ENCODE measurements around the gene LMOD3. TPM values are rescaled to one million over a fixed set of nuclear protein-coding genes. Genes with fewer than 3 reads are reported as not detected.
A peak's percentile ranks its signal among the peaks of the same experiment; 100 is the strongest.

LMOD3 gene
- polyA plus RNA-seq, 1 donor (not counting 4 experiments of a cell fraction or from before 2014, with no cell fraction given) = not detected

GRCh38 chr3:69142090-69142489 is 19.7 kb upstream of the LMOD3 start:
- H3K4me3 ChIP-seq (ENCODE audit: control insufficient read depth in 2 of 3, extremely low read depth in 1 of 3, insufficient read depth in 2 of 3, low read depth in 1 of 3, low read length in 3 of 3) = no peak overlapping the region
- no peaks in the 10 kb centered on the region for H3K9me1 ChIP-seq (ENCODE audit: control insufficient read depth, extremely low read depth, insufficient read depth, low read length)
- no peaks in the 10 kb centered on the region for H3K9me3 ChIP-seq (ENCODE audit: control insufficient read depth, low read depth, low read length)
- H3K4me1 ChIP-seq (ENCODE audit: control insufficient read depth, extremely low read depth, insufficient read depth, low read length) = peaks cover 8% of the 10 kb centered on the region
- H3K27ac ChIP-seq (ENCODE audit: control insufficient read depth, insufficient read depth, low read length) = no peak overlapping the region
- H3K4me2 ChIP-seq (ENCODE audit: control insufficient read depth, extremely low read depth, insufficient read depth, low read depth, low read length) = no peak overlapping the region
- no peak for DNase-seq (ENCODE audit: low read depth, low spot score)
- peak overlapping the region; percentile 10 for H2AFZ ChIP-seq (ENCODE audit: control insufficient read depth, low read length)
- no peak for FAIRE-seq
- dilution Hi-C loops (cut with MboI; ENCODE audit: extremely low pct_ligation_motif_present, low sequenced_read_pairs) = no loop called here
- no peaks in the 10 kb centered on the region for H3K79me2 ChIP-seq (ENCODE audit: control insufficient read depth, insufficient read depth, low read length)
- H3K9ac ChIP-seq (ENCODE audit: control insufficient read depth, extremely low read depth, insufficient read depth, low read length) = no peak overlapping the region
- no peaks in the 10 kb centered on the region for H3K36me3 ChIP-seq (ENCODE audit: control insufficient read depth in 2 of 2, extremely low read depth in 1 of 2, insufficient read depth in 2 of 2, low read length in 2 of 2)
- no peaks in the 10 kb centered on the region for H4K20me1 ChIP-seq (ENCODE audit: control insufficient read depth, extremely low read depth, insufficient read depth, low read length)
- H3K27me3 ChIP-seq (ENCODE audit: control insufficient read depth, extremely low read depth, insufficient read depth, low read length) = peaks cover 4% of the 10 kb centered on the region
- TF ChIP-seq CTCF (optimal IDR thresholded peaks at IDR 0.05 in 1 of 3, IDR thresholded peaks at IDR 0.05 in 1 of 3, conservative IDR thresholded peaks at IDR 0.05 in 1 of 3; ENCODE audit: extremely low read depth in 1 of 3, insufficient read depth in 2 of 3, low read length in 3 of 3) (no peak), EZH2 (IDR thresholded peaks at IDR 0.05; ENCODE audit: low read length) (no peak)

- no peaks in the 10 kb centered on the region for H3K9me3 ChIP-seq (ENCODE audit: control insufficient read depth, low read depth, low read length)
- FAIRE-seq = peak; percentile 17
- H3K4me2 ChIP-seq (ENCODE audit: control insufficient read depth, extremely low read depth, insufficient read depth, low read depth, low read length) = no peak overlapping the region
- H2AFZ ChIP-seq (ENCODE audit: control insufficient read depth, low read length) = no peak overlapping the region
- peaks cover 8% of the 10 kb centered on the region for H3K4me1 ChIP-seq (ENCODE audit: control insufficient read depth, extremely low read depth, insufficient read depth, low read length)
- H4K20me1 ChIP-seq (ENCODE audit: control insufficient read depth, extremely low read depth, insufficient read depth, low read length) = no peaks in the 10 kb centered on the region
- DNase-seq (ENCODE audit: low read depth, low spot score) = no peak
- no peak for TF ChIP-seq EZH2 (IDR thresholded peaks at IDR 0.05; ENCODE audit: low read length)
- no peak for TF ChIP-seq CTCF (optimal IDR thresholded peaks at IDR 0.05 in 1 of 3, IDR thresholded peaks at IDR 0.05 in 1 of 3, conservative IDR thresholded peaks at IDR 0.05 in 1 of 3; ENCODE audit: extremely low read depth in 1 of 3, insufficient read depth in 2 of 3, low read length in 3 of 3)
- peaks cover 4% of the 10 kb centered on the region for H3K27me3 ChIP-seq (ENCODE audit: control insufficient read depth, extremely low read depth, insufficient read depth, low read length)
- no peak overlapping the region for H3K27ac ChIP-seq (ENCODE audit: control insufficient read depth, insufficient read depth, low read length)
- dilution Hi-C loops (cut with MboI; ENCODE audit: extremely low pct_ligation_motif_present, low sequenced_read_pairs) = no loop called here
- no peaks in the 10 kb centered on the region for H3K9me1 ChIP-seq (ENCODE audit: control insufficient read depth, extremely low read depth, insufficient read depth, low read length)
- H3K79me2 ChIP-seq (ENCODE audit: control insufficient read depth, insufficient read depth, low read length) = no peaks in the 10 kb centered on the region
- no peaks in the 10 kb centered on the region for H3K36me3 ChIP-seq (ENCODE audit: control insufficient read depth in 2 of 2, extremely low read depth in 1 of 2, insufficient read depth in 2 of 2, low read length in 2 of 2)
- H3K4me3 ChIP-seq (ENCODE audit: control insufficient read depth in 2 of 3, extremely low read depth in 1 of 3, insufficient read depth in 2 of 3, low read depth in 1 of 3, low read length in 3 of 3) = no peak overlapping the region
- no peak overlapping the region for H3K9ac ChIP-seq (ENCODE audit: control insufficient read depth, extremely low read depth, insufficient read depth, low read length)
These were observed 18.9 kb upstream of the LMOD3 start for GRCh38 chr3:69141313-69141712.
